SH-SY5Y (cell line): ENCODE results near the gene CKS2.

ENCODE experiments used
- GATA2 ChIP-seq: IDR thresholded peaks from 2 replicates; pipeline ENCODE4 v1.6.1; 2011; ENCODE audit warnings: mild to moderate bottlenecking, low read depth, low read length
- GATA3 ChIP-seq: IDR thresholded peaks from 2 replicates; pipeline ENCODE4 v1.6.1; 2011; ENCODE audit warnings: low read depth, mild to moderate bottlenecking, low read length, moderate library complexity

Gene CKS2

DNA sequence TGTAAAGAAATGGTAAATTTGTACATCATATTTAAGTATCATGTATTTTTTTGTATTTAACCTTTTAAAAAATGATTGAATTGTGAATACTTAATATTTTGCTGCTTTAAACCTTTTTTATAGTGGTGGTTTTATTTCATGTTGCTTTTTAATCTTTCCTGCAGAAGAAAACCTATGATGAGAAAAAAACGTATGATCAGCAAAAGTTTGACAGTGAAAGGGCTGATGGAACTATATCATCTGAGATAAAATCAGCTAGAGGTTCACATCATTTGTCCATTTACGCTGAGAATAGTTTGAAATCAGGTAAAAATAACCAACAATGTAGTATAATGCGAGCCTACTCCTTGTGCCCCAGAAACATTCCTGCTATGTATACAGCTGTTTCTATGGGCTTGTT, 14.7 kb downstream of the CKS2 start:
- TF ChIP-seq GATA2 (no peak), GATA3 (no peak)

GRCh38 chr9:89328064-89328463, 17.1 kb downstream of the CKS2 start:
- TF ChIP-seq GATA2 (no peak), GATA3 (no peak)

DNA sequence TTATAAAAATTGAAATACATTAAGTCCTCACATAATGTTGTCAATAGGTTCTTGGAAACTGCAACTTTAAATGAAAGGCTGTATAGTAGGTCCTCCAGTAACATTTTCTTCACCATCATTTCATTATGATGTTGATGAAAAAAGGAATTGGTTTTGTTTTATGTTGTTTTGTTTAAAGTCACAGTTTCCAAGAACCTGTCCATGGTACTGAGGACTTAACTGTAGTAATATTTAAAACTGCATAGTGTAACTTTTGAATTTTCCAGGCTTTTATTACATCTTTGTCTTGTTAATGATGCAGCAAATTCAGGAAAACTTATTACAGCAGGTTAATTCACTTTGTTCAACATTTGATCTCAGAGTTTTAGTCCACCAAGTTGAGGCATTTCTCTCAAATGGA, 18.9 kb downstream of the CKS2 start:
- no peak for TF ChIP-seq GATA3
- TF ChIP-seq GATA2: no peak

DNA sequence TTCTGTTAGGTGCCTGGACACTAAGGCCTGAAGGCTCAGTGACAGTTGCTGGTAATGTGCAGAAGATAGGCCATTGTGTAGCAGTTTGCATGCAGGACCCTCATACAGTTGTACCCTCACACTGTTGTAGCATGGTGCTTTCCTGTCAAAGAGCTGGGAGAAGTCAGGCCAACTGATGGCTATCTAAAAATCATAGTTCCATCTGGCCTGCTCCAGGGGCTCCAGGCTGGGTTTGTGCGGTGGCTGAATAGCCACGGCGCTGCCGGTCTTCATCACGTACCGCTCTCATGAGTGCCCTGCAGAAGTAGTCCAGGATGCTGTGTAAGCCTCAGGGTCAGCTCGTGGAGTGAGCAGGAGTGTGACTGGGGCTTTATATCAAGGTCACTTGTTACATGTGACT, 19.5 kb downstream of the CKS2 start:
- peak; percentile 88 for TF ChIP-seq GATA3
- peak; percentile 98 for TF ChIP-seq GATA2

DNA sequence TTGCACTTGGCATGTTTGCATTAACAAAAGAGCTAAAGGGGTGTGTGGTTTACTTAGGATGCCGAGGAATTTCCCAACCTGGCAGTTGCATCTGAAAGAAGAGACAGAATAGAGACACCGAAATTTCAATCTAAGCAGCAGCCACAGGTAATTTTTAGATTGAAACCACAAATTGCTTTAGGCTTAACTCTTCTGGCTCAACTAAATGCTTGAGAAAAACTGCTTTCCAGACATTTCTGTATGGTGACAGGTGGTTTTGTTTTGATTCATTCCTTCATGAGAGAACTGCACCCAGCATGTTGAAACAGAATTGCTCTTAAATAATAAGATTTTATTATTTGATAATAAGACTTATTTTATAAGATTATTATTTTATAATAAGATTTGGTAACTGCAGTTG, 28.8 kb downstream of the CKS2 start:
- TF ChIP-seq GATA3 (no peak), GATA2 (no peak)

DNA sequence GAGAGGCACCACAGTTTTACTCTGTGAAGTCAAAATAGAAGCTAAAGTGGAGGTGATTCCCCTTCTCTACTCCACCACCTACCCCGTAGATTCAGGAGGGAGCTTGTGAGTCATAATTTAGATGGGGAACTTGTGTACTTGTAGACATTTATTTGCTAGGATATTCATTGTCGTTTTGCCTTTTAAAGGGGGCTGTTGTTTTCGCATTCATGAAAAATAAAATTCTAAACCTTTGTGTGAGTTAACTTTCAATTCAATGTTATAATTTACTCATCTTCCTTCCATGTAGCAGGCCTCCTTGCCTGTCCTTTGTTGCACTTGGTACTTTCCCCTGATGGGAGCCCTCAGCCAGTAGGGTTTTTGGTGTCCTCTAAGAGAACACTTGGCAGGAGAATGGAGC, 29.3 kb downstream of the CKS2 start:
- TF ChIP-seq GATA2 (no peak), GATA3 (no peak)

GRCh38 chr9:89342213-89342612, 31.2 kb downstream of the CKS2 start:
- TF ChIP-seq GATA3: no peak
- TF ChIP-seq GATA2: no peak

DNA sequence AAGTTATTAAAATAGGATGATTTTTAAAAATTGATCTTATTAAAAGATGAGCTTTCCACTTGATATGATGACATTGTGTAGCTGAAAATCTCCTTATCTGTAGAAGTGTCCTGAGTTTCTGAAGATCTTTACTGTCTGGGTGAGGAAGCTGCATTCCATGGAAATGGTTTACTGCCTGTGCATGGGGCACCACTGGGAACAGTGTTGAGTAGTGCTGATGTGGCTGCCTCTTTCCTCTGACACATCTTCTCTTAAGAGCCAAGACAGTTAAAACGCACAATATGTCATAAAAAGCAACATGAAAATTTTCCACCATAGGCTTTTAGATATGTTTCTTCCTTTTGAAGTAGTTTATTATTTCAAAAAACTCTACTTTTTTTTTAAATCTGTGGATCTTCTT, 32.0 kb downstream of the CKS2 start:
- TF ChIP-seq GATA3 (no peak), GATA2 (no peak)

DNA sequence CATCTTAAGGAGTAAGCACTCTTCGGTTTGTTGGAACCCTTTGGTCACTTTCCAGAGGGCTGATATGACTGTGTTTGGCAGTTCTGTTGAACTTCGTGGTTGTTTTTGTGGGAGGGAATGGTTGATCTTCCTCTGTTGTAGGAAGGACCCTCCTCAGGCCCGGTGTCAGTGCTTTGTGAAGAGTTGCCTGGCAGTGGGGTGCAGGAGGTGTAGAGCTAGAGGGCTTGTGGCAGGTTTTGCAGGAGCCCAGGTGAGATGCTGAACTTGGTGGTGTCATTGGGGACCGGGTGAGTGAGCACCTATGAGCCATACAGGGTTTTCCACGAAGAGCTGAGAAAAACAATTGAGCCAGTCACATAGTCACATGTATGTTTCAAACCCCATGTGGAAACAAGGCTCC, 34.5 kb downstream of the CKS2 start:
- no peak for TF ChIP-seq GATA2
- no peak for TF ChIP-seq GATA3

- no peak for TF ChIP-seq GATA3
- TF ChIP-seq GATA2: no peak
Observed at GRCh38 chr9:89346696-89347095, 35.7 kb downstream of the CKS2 start.

DNA sequence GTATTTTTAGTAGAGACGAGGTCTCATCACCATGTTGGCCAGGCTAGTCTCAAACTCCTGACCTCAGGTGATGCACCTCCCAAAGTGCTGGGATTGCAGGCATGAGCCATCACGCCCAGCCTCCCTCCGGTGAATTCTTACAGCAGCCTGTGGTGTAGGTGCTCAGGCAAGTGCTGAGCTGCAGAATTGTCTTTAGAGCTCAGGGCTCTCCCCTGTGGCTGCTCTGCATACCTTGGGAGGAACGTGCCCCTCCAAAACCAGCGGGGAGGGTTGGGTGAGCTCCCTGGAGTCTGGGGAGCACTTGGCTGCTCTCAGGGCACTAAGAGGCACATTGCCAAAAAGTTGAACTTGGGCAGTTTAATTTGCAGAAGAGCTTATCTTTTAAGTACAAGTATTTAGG, 36.7 kb downstream of the CKS2 start:
- no peak for TF ChIP-seq GATA3
- no peak for TF ChIP-seq GATA2

GRCh38 chr9:89349607-89350006, 38.6 kb downstream of the CKS2 start:
- TF ChIP-seq GATA3 (no peak), GATA2 (no peak)

DNA sequence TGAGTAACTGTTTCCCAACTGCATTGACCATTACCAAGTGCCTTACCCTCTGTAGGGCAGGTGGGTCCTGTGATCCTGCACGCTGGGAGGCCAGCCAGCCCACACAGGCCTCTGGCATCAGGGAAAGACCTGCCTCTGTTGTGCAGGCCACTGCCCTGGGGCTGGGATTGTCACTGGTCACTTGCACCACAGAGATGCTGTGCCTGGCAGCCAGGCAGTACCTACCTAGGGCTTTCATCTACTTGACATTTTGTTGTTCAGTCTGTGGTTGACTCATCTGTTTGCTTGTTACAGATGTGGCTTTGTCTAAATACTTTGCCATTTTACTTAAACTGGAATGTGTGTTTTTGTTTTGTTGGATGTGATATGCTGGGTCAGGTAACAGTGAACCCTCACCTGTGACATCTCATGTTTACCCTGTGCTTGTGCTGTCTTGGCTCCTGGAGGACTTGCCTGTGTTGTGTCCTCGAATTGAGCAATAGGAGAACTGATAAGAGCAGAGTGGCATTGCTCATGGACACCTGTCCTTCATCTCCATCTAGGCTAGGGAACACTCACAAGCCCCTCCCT, 40.1 kb downstream of the CKS2 start:
- TF ChIP-seq GATA2: no peak
- TF ChIP-seq GATA3: no peak

DNA sequence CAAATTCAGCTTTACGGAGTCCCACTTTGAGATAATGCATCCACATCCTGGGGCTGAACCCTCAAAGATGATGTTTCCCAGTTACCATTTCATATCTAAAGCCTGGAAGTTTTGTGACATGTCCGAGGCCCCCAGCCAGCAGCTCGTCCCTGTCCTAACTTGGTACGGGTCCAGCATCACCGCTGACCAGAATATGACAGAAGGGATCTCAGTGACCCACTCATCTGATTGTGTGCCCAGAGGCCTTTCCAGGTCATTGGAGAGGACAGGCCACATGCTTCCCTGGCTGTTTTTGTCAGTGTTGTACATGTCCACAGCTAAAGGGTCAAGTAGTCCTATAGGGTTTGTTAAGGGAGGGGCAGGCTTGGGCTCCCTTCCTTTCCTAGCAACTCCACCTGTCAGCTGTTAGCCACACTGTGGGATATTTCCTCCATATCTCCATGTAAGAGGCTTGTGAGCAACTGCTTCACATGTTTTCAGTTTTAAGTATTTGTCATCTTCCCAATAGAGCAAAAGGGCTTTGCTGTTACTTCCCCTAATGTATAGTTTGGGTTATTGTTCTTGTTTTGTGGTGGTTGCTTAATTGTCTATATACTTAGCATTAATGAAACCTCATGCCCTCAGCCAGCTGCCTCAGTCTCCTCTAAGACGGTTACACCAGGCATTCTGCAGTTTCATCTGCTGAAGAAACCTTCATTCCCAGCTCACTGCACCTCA, 40.7 kb downstream of the CKS2 start:
- TF ChIP-seq GATA2 (no peak), GATA3 (no peak)

DNA sequence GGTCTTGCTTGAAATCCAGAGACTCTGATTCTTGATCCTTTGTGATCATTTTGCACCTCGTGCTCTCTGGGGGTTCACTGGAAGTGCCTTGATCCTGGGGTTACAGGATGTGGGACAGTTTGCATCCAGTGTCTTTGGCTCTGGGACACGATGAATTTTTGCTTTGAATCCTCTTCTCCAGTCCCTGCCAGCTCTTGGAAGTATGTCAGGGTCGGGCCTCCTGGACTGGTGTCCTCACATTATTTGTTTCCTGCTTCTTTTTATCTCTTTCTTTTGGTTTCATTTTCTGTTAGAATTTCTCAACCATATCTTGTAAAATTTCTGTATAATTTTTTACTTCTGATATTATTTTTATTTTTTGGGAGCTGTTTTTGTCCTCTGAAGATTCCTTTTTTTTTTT, 41.5 kb downstream of the CKS2 start:
- TF ChIP-seq GATA2 (no peak), GATA3 (no peak)
